Measurements from ENCODE around the gene WARS2.

The WARS2 gene

DNA sequence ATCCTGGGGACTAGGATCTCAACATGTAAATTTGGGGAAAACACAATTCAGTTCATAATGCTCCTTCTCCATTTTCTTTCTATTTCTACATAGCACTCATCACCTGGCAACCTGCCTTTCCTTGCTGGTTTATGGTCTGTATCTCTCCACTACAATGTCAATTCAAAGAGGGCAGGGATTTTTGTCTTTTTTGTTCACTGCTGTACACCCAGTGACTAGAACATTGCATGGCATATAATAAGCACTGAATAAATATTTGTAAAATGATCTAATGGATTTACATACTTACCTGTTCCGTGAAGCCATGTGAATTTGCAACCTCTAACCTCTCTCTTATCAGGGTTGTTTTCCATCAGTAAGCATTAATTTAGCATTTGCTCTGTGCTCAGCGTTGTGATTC is 124.9 kb downstream of the WARS2 start:
- DNase-seq (ENCODE audit: low read depth), result no peak

- DNase-seq (ENCODE audit: low read depth), result no peak
Observed at GRCh38 chr1:119012383-119012782, 128.1 kb downstream of the WARS2 start.

GRCh38 chr1:119011706-119012105 is 128.7 kb downstream of the WARS2 start:
- no peak for DNase-seq (ENCODE audit: low read depth)

GRCh38 chr1:119011116-119011515 is 129.3 kb downstream of the WARS2 start:
- DNase-seq (ENCODE audit: low read depth), result no peak

DNA sequence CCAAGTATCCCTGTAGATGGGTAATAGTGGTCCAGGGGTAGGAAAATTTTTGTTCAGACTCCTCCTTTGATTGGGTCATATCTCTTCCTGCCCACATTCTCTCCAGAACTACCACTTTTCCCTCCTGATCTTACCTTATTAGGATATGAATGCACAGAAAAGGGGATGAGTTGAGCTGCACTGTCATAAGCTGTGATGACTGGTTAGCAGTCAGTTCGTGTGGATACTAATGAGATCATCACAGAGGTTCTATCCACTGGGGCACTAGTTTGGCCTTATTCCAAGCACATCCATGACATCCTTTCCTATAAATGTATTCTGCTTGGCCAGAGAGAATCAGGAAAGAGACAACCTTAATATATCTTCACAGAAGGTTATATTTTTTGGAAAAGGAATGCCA is 130.3 kb downstream of the WARS2 start:
- no peak for DNase-seq (ENCODE audit: low read depth)

DNA sequence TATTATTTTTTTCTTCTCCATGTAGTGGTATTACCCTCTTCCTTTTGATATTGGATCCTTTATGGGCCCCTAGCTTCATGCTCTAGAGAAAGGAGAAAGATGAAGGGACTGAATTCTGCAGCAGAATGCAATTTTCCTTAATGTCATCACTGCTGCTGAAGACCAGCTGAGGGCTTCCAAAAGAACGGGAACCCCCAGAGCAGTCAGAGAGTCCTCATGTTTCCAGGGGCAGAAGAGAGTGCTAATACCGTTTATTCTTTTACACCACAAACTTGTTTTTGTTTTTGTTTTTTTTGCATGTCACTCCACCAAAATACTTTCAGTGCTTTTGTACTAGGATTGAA is 131.2 kb downstream of the WARS2 start:
- DNase-seq (ENCODE audit: low read depth), result no peak

DNA sequence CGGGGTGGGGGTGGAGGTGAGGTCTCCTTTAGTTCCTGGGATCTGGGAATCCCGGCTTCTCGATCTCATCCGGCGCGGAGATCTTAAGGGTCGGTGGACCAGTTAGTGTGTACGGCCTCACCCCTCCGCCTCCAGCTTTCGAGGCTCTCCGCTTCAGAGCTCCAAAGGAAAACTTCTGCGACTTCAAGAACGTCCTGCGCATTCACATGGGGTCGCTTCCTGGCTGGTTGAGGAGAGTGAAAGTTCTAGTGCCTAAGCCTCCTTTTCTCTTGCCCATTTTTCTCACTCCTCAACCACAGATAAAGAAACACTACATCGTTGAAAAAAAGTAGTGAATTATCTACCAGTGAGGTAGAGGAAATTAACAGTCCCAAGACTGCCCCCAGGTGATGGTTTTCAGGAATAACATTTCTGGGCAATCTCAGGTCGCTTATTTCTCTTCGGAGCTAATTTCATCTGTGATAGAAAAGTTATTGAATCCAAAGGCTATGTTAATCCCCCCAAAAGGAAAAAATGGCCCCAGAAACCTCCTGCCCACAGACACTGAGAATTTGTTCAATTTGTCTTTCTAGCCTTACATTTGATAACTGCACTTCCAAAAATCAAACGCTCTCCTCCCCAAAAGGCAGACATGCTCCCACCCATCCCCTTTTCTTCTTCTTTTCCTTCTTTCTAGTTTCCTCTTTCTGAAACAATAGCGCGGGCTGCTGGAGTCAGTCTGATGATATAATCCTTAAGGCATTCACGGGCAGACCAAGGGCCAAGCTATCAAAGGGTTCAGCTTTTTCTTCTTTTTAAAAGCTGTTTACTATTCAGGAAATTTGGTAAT is 131.8 kb downstream of the WARS2 start:
- DNase-seq (ENCODE audit: low read depth), result no peak

GRCh38 chr1:119007670-119008482 is 132.6 kb downstream of the WARS2 start:
- no peak for DNase-seq (ENCODE audit: low read depth)

DNA sequence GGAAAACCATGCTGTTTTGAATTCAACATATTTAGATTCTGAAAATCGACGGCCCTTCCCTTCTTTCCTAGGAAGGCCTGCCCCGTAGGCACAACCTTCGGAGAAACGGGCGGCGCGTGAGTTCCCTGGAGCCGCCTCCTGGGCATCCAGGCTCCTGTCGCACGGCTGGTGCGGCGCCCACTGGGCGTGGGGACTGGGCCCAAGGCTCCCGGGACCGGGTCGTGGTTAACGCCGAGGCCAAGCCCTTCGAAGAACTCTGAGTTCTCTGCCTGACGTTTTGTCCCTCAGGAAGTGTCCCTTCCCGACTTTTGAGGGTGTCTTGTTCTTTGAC is 133.1 kb downstream of the WARS2 start:
- DNase-seq (ENCODE audit: low read depth), result no peak

DNA sequence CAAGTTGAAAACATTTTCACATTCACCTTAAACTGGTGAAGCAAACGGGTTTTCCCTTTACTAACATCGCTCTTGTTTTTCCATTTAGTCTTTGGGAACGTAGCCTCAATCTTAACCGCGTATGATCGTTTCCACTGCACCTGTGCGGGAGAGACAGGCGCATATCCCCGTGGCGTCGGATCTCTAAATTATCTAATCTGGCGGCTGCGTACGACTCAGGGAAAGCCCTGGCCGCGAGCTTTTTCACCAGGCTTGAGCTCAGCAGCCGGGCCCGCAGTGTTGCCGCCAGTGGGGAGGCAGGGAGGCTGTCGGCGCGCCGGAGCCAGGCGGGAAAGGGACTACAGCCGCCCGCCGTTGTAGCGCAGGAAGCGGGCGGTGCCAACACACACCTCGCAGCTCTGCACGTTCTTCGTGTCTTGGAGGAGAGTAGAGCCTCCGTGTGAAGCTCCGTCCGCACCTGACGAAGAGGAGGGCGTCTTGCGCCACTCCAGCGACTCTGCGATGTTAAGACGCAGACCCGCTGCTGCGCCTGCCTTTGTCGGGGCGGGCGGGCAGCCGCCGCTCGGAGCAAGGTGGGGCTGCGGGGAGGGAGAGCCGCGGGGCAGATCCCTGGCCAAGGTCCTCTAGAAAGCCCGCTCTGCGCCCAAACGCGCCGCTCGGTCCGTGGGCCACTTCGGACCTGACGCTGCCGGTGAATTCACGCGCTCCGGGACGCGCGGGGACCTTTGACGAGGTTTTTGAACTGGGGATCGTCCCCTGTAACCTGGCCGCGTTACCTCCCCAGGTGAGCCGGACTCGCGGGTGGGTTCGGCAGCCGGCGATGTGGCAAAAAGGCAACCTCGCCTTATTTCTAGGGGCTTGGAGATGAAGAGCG is 133.8 kb downstream of the WARS2 start:
- DNase-seq (ENCODE audit: low read depth), result no peak

GRCh38 chr1:119005724-119006405 is 134.6 kb downstream of the WARS2 start:
- DNase-seq (ENCODE audit: low read depth), result no peak

DNA sequence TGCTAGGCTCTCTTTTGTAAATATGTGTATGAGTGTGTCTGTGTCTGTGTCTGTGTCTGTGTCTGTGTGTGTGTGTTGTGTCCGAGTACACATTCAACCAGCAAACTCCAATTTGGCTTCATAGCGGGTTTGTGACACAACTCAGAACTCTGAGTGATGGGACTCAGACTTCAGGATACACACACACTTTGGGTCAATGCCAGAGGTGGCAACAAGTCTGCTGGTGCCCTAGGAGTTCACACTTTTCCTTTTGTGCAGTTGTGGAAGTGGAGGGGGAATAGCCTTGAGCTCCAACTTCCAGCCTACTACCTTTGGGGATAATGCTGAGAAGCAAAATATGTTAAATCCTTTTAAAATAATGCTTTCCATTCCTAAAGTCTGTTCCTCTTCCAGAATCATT is 135.7 kb downstream of the WARS2 start:
- DNase-seq (ENCODE audit: low read depth), result no peak

DNA sequence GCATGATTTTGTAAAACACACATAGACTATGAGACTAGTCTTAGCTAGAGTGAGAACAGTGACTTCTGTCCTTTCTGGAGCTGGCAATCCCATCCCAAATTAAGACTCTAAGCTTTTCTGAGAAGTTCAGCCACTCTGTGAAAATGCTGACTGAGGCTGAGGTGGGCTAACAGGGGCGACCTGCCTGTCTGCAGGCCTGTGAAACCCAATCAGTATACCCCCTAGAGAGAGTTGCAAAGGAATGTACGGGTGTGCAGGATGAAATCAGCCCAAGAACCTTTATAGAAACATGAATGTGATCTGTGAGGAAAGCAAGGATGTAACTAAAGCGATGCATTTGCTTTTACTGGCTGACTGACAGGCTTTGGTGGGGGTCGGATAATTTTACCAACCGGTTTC is 136.3 kb downstream of the WARS2 start:
- DNase-seq (ENCODE audit: low read depth), result no peak

DNA sequence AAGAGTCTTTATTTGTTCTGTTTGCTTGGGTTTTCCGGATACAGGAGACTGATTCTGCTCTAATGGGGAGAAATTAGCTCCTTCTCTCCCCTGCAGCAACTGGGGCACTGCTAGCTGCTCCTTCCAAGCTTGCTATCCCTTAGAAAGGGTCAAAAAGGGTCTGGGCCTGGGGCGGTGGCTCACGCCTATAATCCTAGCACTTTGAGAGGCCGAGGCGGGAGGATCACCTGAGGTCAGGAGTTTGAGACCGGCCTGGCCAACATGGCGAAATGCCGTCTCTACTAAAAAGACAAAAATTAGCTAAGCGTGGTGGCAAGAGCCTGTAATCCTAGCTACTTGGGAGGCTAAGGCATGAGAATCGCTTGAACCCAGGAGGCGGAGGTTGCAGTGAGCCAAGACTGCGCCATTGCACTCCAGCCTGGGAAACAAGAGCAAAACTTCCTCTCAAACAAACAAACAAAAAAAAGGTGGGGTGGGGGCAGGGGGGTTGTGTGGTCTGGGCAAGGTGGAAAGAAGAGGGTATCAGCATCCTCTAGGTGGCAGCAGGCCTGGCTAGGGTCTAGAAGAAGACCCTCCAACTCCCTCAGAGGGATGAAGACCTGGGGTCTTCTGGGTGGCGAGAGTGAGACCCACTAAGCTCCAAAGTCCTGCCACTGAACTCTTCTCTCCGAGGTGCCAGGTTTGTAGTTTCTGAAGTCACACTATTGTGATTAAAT is 136.9 kb downstream of the WARS2 start:
- no peak for DNase-seq (ENCODE audit: low read depth)

- DNase-seq (ENCODE audit: low read depth), result no peak
Observed at GRCh38 chr1:119002028-119002686, 138.3 kb downstream of the WARS2 start.

DNA sequence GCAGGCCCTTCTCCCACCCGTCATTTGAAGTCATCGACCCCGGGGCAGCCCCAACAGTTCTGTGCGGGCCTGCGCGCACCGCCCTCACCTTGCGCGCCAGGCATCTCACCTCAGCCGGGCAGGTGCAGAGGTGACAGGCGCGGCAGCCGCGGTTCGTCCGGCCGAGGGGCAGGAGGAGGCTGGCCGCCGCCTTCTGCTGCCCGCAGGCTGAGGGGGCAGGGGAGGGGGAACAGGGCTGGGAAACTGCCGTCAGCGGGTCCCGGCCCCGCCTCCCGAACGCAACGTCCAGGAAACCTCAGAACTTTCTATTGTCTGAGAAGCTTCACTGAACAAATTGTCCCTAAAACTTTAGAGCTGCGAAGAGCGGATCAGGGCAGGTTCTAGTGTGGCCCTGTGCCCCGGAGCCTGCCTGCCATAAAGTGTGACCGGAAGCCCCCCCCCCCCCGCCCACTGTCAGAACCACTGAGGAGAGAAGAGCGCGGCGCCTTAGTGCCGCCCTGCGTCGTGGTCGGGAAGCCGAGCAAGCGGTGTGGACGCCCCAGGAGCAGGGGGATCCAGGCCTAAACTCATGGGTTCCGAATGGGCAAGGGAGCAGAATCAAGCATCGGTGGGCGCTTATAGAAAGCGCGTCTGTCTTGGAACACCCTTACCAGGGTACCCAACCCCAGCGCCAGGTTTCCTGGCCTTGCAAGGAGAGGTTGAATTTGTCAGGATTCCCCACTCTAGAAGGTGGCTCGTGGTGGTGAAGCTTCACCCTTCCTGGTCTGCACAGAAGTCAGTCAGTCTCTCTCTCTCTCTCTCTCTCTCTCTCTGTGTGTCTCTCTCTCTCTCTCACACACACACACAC is 139.0 kb downstream of the WARS2 start:
- DNase-seq (ENCODE audit: low read depth), result no peak

DNA sequence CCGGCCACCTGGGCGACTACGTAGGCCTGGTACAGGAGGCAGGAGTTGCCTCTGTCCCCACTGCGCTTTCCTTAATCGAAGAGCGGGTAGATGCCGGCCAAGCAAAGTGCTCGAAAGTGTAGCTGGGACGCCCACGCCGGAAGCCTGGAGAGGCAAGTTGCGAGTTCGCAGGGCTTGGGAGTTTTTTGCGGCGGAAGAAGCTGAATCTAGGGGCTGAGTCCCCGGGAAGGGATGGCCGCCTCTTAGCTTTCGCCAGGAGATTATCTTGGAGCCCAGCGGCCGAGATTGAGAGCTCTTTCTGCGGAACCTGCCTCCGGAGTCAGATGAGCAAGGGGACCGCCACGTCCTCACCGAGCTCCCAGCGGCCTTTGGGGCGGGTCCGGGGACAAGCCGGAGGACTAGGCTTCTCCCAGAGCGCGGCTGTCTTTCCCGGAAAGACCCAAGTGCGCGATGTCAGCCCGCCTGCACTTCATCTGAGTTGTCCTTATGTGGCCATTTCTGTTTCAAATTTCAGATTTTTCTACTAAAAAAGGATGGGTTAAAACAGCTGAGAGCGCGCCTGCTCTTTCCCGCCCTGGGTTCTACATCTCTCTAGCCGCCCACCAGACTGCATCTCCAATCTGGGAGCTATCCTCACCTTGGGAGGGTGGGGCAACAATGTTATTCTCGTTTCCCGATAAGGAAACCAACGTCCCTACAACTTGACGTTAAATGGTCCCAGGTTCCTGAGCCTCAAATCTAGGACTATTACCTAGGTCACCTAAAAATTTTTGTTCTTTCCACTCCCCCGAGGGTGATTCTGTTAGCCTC is 139.9 kb downstream of the WARS2 start:
- DNase-seq (ENCODE audit: low read depth), result no peak

- no peak for DNase-seq (ENCODE audit: low read depth)
Observed at GRCh38 chr1:118999348-119000071, 140.9 kb downstream of the WARS2 start.
